ENCODE results near the gene ADAM19. TPM values are rescaled to one million over a fixed set of nuclear protein-coding genes. Genes with fewer than 3 reads are reported as not detected.

The ADAM19 gene
- total RNA-seq, 4 donors from 2014 or later = 4.0 to 28.1 (median 15.1) TPM

DNA sequence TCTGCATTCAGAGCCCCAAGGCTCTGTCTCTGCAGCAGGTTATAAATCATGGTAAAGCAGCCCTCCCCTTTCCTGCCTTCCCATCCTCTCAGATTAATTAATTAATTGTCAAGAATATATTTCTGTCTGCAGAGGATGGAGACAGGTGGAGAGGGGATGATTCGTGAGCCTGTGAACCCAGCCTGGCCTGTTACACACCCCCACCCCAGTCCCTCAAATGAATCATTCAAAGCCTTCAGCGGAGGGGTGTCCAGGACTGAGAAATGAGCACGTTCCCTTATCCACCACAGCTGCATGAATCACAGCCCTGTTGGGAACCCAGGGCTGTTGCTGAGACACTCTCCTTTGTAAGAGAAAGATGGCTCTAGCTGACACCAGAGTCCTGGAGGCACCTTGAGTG, 59.6 kb downstream of the ADAM19 start:
- peak overlapping the region; percentile 78 to 82 (median 81) for H3K27ac ChIP-seq
- H3K27me3 ChIP-seq = no peaks in the 10 kb centered on the region
- no peaks in the 10 kb centered on the region for H3K9me3 ChIP-seq
- intact Hi-C loops (cut with DNase I; ENCODE audit: low total_unique reads) = no loop called here
- H3K36me3 ChIP-seq = no peaks in the 10 kb centered on the region
- WGBS, 2 donors (ENCODE audit: low coverage in 1 of 2) = 62% methylated on average over 3 of the region's 3 CpGs; no CpG with 5 or more reads in 1 of the 2 donors
- in situ Hi-C loops (cut with MboI; ENCODE audit: low pct_ligation_motif_present in 1 of 4, low pct_unique_long_range_greater_than_20kb in 1 of 4, low sequenced_read_pairs in 3 of 4) = no loop called here
- TF ChIP-seq EP300 (IDR thresholded peaks at IDR 0.05; ENCODE audit: low read depth) (no peak), POLR2AphosphoS5 (IDR thresholded peaks at IDR 0.05) (no peak), POLR2A (IDR thresholded peaks at IDR 0.05) (no peak)
- TF ChIP-seq, protein P1, sequence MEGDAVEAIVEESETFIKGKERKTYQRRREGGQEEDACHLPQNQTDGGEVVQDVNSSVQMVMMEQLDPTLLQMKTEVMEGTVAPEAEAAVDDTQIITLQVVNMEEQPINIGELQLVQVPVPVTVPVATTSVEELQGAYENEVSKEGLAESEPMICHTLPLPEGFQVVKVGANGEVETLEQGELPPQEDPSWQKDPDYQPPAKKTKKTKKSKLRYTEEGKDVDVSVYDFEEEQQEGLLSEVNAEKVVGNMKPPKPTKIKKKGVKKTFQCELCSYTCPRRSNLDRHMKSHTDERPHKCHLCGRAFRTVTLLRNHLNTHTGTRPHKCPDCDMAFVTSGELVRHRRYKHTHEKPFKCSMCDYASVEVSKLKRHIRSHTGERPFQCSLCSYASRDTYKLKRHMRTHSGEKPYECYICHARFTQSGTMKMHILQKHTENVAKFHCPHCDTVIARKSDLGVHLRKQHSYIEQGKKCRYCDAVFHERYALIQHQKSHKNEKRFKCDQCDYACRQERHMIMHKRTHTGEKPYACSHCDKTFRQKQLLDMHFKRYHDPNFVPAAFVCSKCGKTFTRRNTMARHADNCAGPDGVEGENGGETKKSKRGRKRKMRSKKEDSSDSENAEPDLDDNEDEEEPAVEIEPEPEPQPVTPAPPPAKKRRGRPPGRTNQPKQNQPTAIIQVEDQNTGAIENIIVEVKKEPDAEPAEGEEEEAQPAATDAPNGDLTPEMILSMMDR (IDR thresholded peaks at IDR 0.05) = no peak
- H3K4me3 ChIP-seq = no peak overlapping the region
- DNase-seq = no peak
- peaks cover 4 to 34% (median 22%) of the 10 kb centered on the region in 4 donors for H3K4me1 ChIP-seq

DNA sequence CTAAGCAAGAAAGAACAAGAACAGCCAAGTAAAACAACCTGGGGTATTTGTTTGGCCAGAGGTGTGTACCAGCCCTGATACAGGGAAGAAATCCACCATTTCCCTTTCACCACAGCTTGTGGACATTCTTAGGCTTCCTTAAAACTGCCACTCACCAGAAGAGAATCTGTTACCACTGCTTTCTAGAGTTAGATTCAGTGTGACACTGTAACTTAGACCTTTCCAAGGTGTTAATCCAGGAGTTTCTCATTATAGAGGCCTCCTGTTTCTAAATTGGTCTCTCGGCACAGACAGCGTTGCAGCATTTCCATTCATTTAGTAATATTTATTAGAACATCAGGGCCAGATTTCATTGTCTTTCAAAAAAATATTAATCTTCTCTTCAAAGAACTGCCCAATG, 60.6 kb downstream of the ADAM19 start:
- Histone ChIP-seq H3K27me3 (no peaks in the 10 kb centered on the region), H3K36me3 (no peaks in the 10 kb centered on the region), H3K4me1 (peaks cover 4 to 33% (median 23%) of the 10 kb centered on the region in 4 donors), H3K4me3 (no peak overlapping the region), H3K27ac (peak overlapping the region; percentile 78 to 82 (median 81)), H3K9me3 (no peaks in the 10 kb centered on the region)
- TF ChIP-seq, protein P1 (IDR thresholded peaks at IDR 0.05) = no peak
- TF ChIP-seq POLR2AphosphoS5 (IDR thresholded peaks at IDR 0.05) = no peak
- TF ChIP-seq POLR2A (IDR thresholded peaks at IDR 0.05) = no peak
- no peak for TF ChIP-seq EP300 (IDR thresholded peaks at IDR 0.05; ENCODE audit: low read depth)
- intact Hi-C loops (cut with DNase I; ENCODE audit: low total_unique reads) (loop anchor here (5.0 kb wide), 1 partner anchor 62 kb away; the partner anchor contains the start of gene ADAM19), in situ Hi-C loops (cut with MboI; ENCODE audit: low pct_ligation_motif_present in 1 of 4, low pct_unique_long_range_greater_than_20kb in 1 of 4, low sequenced_read_pairs in 3 of 4) (no loop called here)
- no peak for DNase-seq
- WGBS, 2 donors (ENCODE audit: low coverage in 1 of 2) = 94 to 97% methylated on average over 2 of the region's 2 CpGs

GRCh38 chr5:157513182-157513581, 62.4 kb downstream of the ADAM19 start:
- in situ Hi-C loops (cut with MboI; ENCODE audit: low pct_ligation_motif_present in 1 of 4, low pct_unique_long_range_greater_than_20kb in 1 of 4, low sequenced_read_pairs in 3 of 4) = no loop called here
- TF ChIP-seq, protein P1 (IDR thresholded peaks at IDR 0.05) = no peak
- TF ChIP-seq EP300 (IDR thresholded peaks at IDR 0.05; ENCODE audit: low read depth) (no peak), POLR2AphosphoS5 (IDR thresholded peaks at IDR 0.05) (no peak), POLR2A (IDR thresholded peaks at IDR 0.05) (no peak)

GRCh38 chr5:157511651-157512644, 63.6 kb downstream of the ADAM19 start:
- DNase-seq = peak; percentile 80
- intact Hi-C loops (cut with DNase I; ENCODE audit: low total_unique reads) (loop anchor here (5.0 kb wide), 1 partner anchor 65 kb away; the partner anchor contains the start of gene ADAM19), in situ Hi-C loops (cut with MboI; ENCODE audit: low pct_ligation_motif_present in 1 of 4, low pct_unique_long_range_greater_than_20kb in 1 of 4, low sequenced_read_pairs in 3 of 4) (no loop called here)
- no peaks in the 10 kb centered on the region for H3K27me3 ChIP-seq
- H3K36me3 ChIP-seq = no peaks in the 10 kb centered on the region
- H3K27ac ChIP-seq = peak overlapping the region; percentile 70 to 82 (median 78)
- WGBS, 2 donors (ENCODE audit: low coverage in 1 of 2) = 43 to 58% methylated on average over 4 to 9 of the region's 9 CpGs
- no peak for TF ChIP-seq EP300 (IDR thresholded peaks at IDR 0.05; ENCODE audit: low read depth)
- TF ChIP-seq POLR2A (IDR thresholded peaks at IDR 0.05) = no peak
- peak in 2 of 3 donors; percentile 30 to 37 for TF ChIP-seq POLR2AphosphoS5 (IDR thresholded peaks at IDR 0.05)
- H3K4me3 ChIP-seq = no peak overlapping the region
- peaks cover 5 to 52% (median 35%) of the 10 kb centered on the region in 4 donors for H3K4me1 ChIP-seq
- H3K9me3 ChIP-seq = no peaks in the 10 kb centered on the region

More at GRCh38 chr5:157513182-157513581, 62.4 kb downstream of the ADAM19 start:
- Histone ChIP-seq H3K36me3 (no peaks in the 10 kb centered on the region), H3K4me1 (peaks cover 4 to 42% (median 25%) of the 10 kb centered on the region in 4 donors), H3K27ac (peak overlapping the region in 3 of 4 donors; percentile 70 to 82 (median 79)), H3K4me3 (no peak overlapping the region), H3K27me3 (no peaks in the 10 kb centered on the region), H3K9me3 (no peaks in the 10 kb centered on the region)
- intact Hi-C loops (cut with DNase I; ENCODE audit: low total_unique reads) = loop anchor here (5.0 kb wide), 1 partner anchor 64 kb away; the partner anchor contains the start of gene ADAM19
- DNase-seq = peak; percentile 58
- 76 to 79% methylated on average over 4 to 8 of the region's 8 CpGs for WGBS, 2 donors (ENCODE audit: low coverage in 1 of 2)
